ENCODE results near the gene DNM2.
"Not testable (repeated sequence)": the region's sequence is repeated elsewhere in the genome, so short reads cannot be mapped to it uniquely, and the experiment has no call there.

Gene DNM2

GRCh38 chr19:10749435-10750384 is 31.8 kb downstream of the DNM2 start:
- in situ Hi-C loops (cut with MboI; ENCODE audit: low sequenced_read_pairs): no loop called here

- in situ Hi-C loops (cut with MboI; ENCODE audit: low sequenced_read_pairs): no loop called here
Measured at GRCh38 chr19:10751109-10751953, 33.5 kb downstream of the DNM2 start.

- in situ Hi-C loops (cut with MboI; ENCODE audit: low sequenced_read_pairs): no loop called here
Measured at GRCh38 chr19:10752237-10752912, 34.5 kb downstream of the DNM2 start.

GRCh38 chr19:10752913-10753704 is 35.2 kb downstream of the DNM2 start:
- in situ Hi-C loops (cut with MboI; ENCODE audit: low sequenced_read_pairs): no loop called here

- in situ Hi-C loops (cut with MboI; ENCODE audit: low sequenced_read_pairs): no loop called here
Measured at GRCh38 chr19:10756371-10756770, 38.5 kb downstream of the DNM2 start.

- in situ Hi-C loops (cut with MboI; ENCODE audit: low sequenced_read_pairs): no loop called here
Measured at GRCh38 chr19:10756791-10757190, 38.9 kb downstream of the DNM2 start.

- in situ Hi-C loops (cut with MboI; ENCODE audit: low sequenced_read_pairs): not testable (repeated sequence)
Measured at GRCh38 chr19:10758050-10758449, 40.2 kb downstream of the DNM2 start.

GRCh38 chr19:10758978-10759377 is 41.1 kb downstream of the DNM2 start:
- in situ Hi-C loops (cut with MboI; ENCODE audit: low sequenced_read_pairs): no loop called here

GRCh38 chr19:10760273-10760944 is 42.5 kb downstream of the DNM2 start:
- in situ Hi-C loops (cut with MboI; ENCODE audit: low sequenced_read_pairs): no loop called here

GRCh38 chr19:10761443-10762250 is 43.8 kb downstream of the DNM2 start:
- in situ Hi-C loops (cut with MboI; ENCODE audit: low sequenced_read_pairs): no loop called here

GRCh38 chr19:10762656-10763055 is 44.8 kb downstream of the DNM2 start:
- in situ Hi-C loops (cut with MboI; ENCODE audit: low sequenced_read_pairs): no loop called here

- in situ Hi-C loops (cut with MboI; ENCODE audit: low sequenced_read_pairs): no loop called here
Measured at GRCh38 chr19:10763411-10763810, 45.5 kb downstream of the DNM2 start.

- in situ Hi-C loops (cut with MboI; ENCODE audit: low sequenced_read_pairs): no loop called here
Measured at GRCh38 chr19:10763828-10764339, 46.0 kb downstream of the DNM2 start.

GRCh38 chr19:10764340-10764894 is 46.5 kb downstream of the DNM2 start:
- in situ Hi-C loops (cut with MboI; ENCODE audit: low sequenced_read_pairs): no loop called here

GRCh38 chr19:10766049-10766623 is 48.3 kb downstream of the DNM2 start:
- in situ Hi-C loops (cut with MboI; ENCODE audit: low sequenced_read_pairs): no loop called here

- in situ Hi-C loops (cut with MboI; ENCODE audit: low sequenced_read_pairs): no loop called here
Measured at GRCh38 chr19:10766671-10767201, 48.9 kb downstream of the DNM2 start.

- in situ Hi-C loops (cut with MboI; ENCODE audit: low sequenced_read_pairs): no loop called here
Measured at GRCh38 chr19:10767726-10768125, 49.8 kb downstream of the DNM2 start.

- in situ Hi-C loops (cut with MboI; ENCODE audit: low sequenced_read_pairs): no loop called here
Measured at GRCh38 chr19:10768369-10768768, 50.5 kb downstream of the DNM2 start.

Data from HL-60/S4 (cell line).